Liver (tissue), 9 donors: ENCODE results near the gene RANBP3. TPM values are rescaled to one million over a fixed set of nuclear protein-coding genes. Genes with fewer than 3 reads are reported as not detected.

ENCODE experiments used
- DNase-seq: peaks from one replicate; pipeline ENCODE4 v3.0.0-alpha.2; 2017; ENCODE audit warnings: low spot score
- H3K27ac ChIP-seq, 2 donors: one replicate each; pipeline ENCODE4 v1.7.0; 2013; ENCODE audit warnings: inconsistent platforms in 2 of 2, low read length in 2 of 2, control low read depth in 1 of 2, low read depth in 1 of 2, mild to moderate bottlenecking in 1 of 2
- H3K27me3 ChIP-seq, 4 donors: one replicate each; pipeline versions ENCODE4 v1.6.1 to v1.7.0; 2013; ENCODE audit warnings: low read length in 3 of 4, inconsistent platforms in 1 of 4, mild to moderate bottlenecking in 1 of 4, moderate library complexity in 1 of 4; ENCODE audit not compliant: control insufficient read depth in 4 of 4, insufficient read depth in 4 of 4
- H3K36me3 ChIP-seq, 4 donors: one replicate each; pipeline versions ENCODE4 v1.6.1 to v1.7.0; 2013; ENCODE audit warnings: low read length in 3 of 4, mild to moderate bottlenecking in 3 of 4, low read depth in 1 of 4, moderate library complexity in 1 of 4; ENCODE audit not compliant: control insufficient read depth in 4 of 4, insufficient read depth in 3 of 4
- H3K4me1 ChIP-seq, 4 donors: one replicate each; pipeline versions ENCODE4 v1.6.1 to v1.7.0; 2013; ENCODE audit warnings: low read length in 3 of 4, mild to moderate bottlenecking in 3 of 4, moderate library complexity in 1 of 4; ENCODE audit not compliant: control insufficient read depth in 4 of 4, insufficient read depth in 4 of 4
- H3K4me3 ChIP-seq, 3 donors: one replicate each; pipeline versions ENCODE4 v1.6.1 to v1.7.0; 2013; ENCODE audit warnings: low read length in 3 of 3, control low read depth in 1 of 3, low read depth in 1 of 3, mild to moderate bottlenecking in 1 of 3
- H3K9ac ChIP-seq, 2 donors: one replicate each; pipeline ENCODE4 v1.7.0; 2013; ENCODE audit warnings: low read length in 2 of 2, mild to moderate bottlenecking in 2 of 2, moderate library complexity in 2 of 2, control low read depth in 1 of 2, low read depth in 1 of 2
- H3K9me3 ChIP-seq, 4 donors: one replicate each; pipeline versions ENCODE4 v1.6.1 to v1.7.0; 2013; ENCODE audit warnings: low read length in 3 of 4; ENCODE audit not compliant: control insufficient read depth in 4 of 4
- ATF3 ChIP-seq: IDR thresholded peaks from 2 replicates; pipeline ENCODE4 v1.6.1; 2016; ENCODE audit warnings: antibody characterized with exemption
- CTCF ChIP-seq: fragments of 150-350 bp; IDR thresholded peaks from 2 replicates; pipeline ENCODE4 v1.5.1; 2017; ENCODE audit warnings: improper control_type of control experiment, low read depth, low read length; ENCODE audit not compliant: missing input control
- EGR1 ChIP-seq, 2 donors: IDR thresholded peaks; 2 replicates each; pipeline ENCODE4 v1.6.1; 2016 to 2018; ENCODE audit warnings: antibody characterized with exemption in 2 of 2, low read depth in 2 of 2
- FOXA1 ChIP-seq: IDR thresholded peaks from 2 replicates; pipeline ENCODE4 v1.6.1; 2016; ENCODE audit warnings: antibody characterized with exemption
- FOXA2 ChIP-seq: IDR thresholded peaks from 2 replicates; pipeline ENCODE4 v1.6.1; 2016; ENCODE audit warnings: antibody characterized with exemption
- GABPA ChIP-seq, 2 donors: IDR thresholded peaks in 1 of 2; conservative IDR thresholded peaks in 1 of 2; 2 replicates each; pipeline ENCODE4 v1.6.1; 2016; ENCODE audit warnings: antibody characterized with exemption in 2 of 2, mild to moderate bottlenecking in 1 of 2, moderate library complexity in 1 of 2
- HNF4A ChIP-seq, 2 donors: conservative IDR thresholded peaks; 2 replicates each; pipeline ENCODE4 v1.6.1; 2016; ENCODE audit warnings: antibody characterized with exemption in 2 of 2, mild to moderate bottlenecking in 2 of 2
- HNF4G ChIP-seq: IDR thresholded peaks from 2 replicates; pipeline ENCODE4 v1.6.1; 2016; ENCODE audit warnings: antibody characterized with exemption
- JUND ChIP-seq, 2 donors: IDR thresholded peaks; 2 replicates each; pipeline ENCODE4 v1.6.1; 2016; ENCODE audit warnings: antibody characterized with exemption in 2 of 2
- MAX ChIP-seq: IDR thresholded peaks from 2 replicates; pipeline ENCODE4 v1.6.1; 2016; ENCODE audit warnings: antibody characterized with exemption
- NR2F2 ChIP-seq: IDR thresholded peaks from 2 replicates; pipeline ENCODE4 v1.6.1; 2016; ENCODE audit warnings: antibody characterized with exemption
- RAD21 ChIP-seq, 2 donors: IDR thresholded peaks; 2 replicates each; pipeline ENCODE4 v1.6.1; 2016; ENCODE audit warnings: antibody characterized with exemption in 2 of 2, mild to moderate bottlenecking in 2 of 2
- REST ChIP-seq: IDR thresholded peaks from 2 replicates; pipeline ENCODE4 v1.6.1; 2016; ENCODE audit warnings: antibody characterized with exemption, mild to moderate bottlenecking
- RXRA ChIP-seq, 2 donors: IDR thresholded peaks; 2 replicates each; pipeline ENCODE4 v1.6.1; 2017 to 2018; ENCODE audit warnings: antibody characterized with exemption in 2 of 2, mild to moderate bottlenecking in 1 of 2
- SP1 ChIP-seq: IDR thresholded peaks from 2 replicates; pipeline ENCODE4 v1.6.1; 2018; ENCODE audit warnings: antibody characterized with exemption, mild to moderate bottlenecking
- TAF1 ChIP-seq: conservative IDR thresholded peaks from 2 replicates; pipeline ENCODE4 v1.6.1; 2016; ENCODE audit warnings: antibody characterized with exemption, mild to moderate bottlenecking
- YY1 ChIP-seq: IDR thresholded peaks from 2 replicates; pipeline ENCODE4 v1.6.1; 2016; ENCODE audit warnings: antibody characterized with exemption, mild to moderate bottlenecking
- ZBTB33 ChIP-seq: IDR thresholded peaks from 2 replicates; pipeline ENCODE4 v1.6.1; 2016; ENCODE audit warnings: antibody characterized with exemption
- WGBS: extraction: QIAGEN DNeasy Blood & Tissue Kit; methylation state at CpG from one replicate; pipeline ENCODE4 v1.1.7; 2013; 5-methylcytosine and 5-hydroxymethylcytosine counted together
- polyA plus RNA-seq, 2 donors: library from polyadenylated mRNA; stranded (reverse) in 1 of 2; unstranded in 1 of 2; fragments of 200-250 nt in 1 of 2; fragments of >200 nt in 1 of 2; fragmentation: Nextera tagmentation in 1 of 2; extraction: Ambion mirVana in 1 of 2; gene quantifications; one replicate each; pipeline versions ENCODE4 v1.2.1 to v1.2.3, GENCODE V29; 2013 to 2015
- total RNA-seq, 2 donors: library from RNA; depleted of rRNA; stranded (reverse); fragments of >200 nt; gene quantifications; one replicate each; pipeline ENCODE4 v1.2.3, GENCODE V29; 2014
- donor health status: healthy.
- donor health status: healthy.
- donor health status: healthy.
- donor health status: healthy.
- donor health status: healthy.

RANBP3 gene
- total and polyA plus RNA-seq, 4 donors, result 10.0 to 23.3 (median 20.7) TPM

- Histone ChIP-seq H3K4me1 (peaks cover 0 to 13% (median 2%) of the 10 kb centered on the region in 4 donors), H3K4me3 (no peak overlapping the region), H3K9ac (no peak overlapping the region), H3K9me3 (no peaks in the 10 kb centered on the region), H3K27me3 (no peaks in the 10 kb centered on the region), H3K27ac (no peak overlapping the region), H3K36me3 (no peaks in the 10 kb centered on the region)
- DNase-seq, result no peak
- TF ChIP-seq MAX, result no peak
- TF ChIP-seq REST, result no peak
- no peak for TF ChIP-seq ZBTB33
- TF ChIP-seq EGR1 (IDR thresholded peaks at IDR 0.05; ENCODE audit: low read depth in 2 of 2), result no peak
- no peak for TF ChIP-seq TAF1
- no peak for TF ChIP-seq FOXA1
- no peak for TF ChIP-seq CTCF
- no peak for TF ChIP-seq ATF3
- TF ChIP-seq HNF4A (conservative IDR thresholded peaks at IDR 0.05), result no peak
- TF ChIP-seq NR2F2, result no peak
- TF ChIP-seq RAD21 (IDR thresholded peaks at IDR 0.05), result no peak
- TF ChIP-seq RXRA (IDR thresholded peaks at IDR 0.05), result no peak
- no peak for TF ChIP-seq FOXA2
- no peak for TF ChIP-seq GABPA (IDR thresholded peaks at IDR 0.05 in 1 of 2, conservative IDR thresholded peaks at IDR 0.05 in 1 of 2)
- no peak for TF ChIP-seq SP1
- no peak for TF ChIP-seq HNF4G
- no peak for TF ChIP-seq JUND (IDR thresholded peaks at IDR 0.05)
- no peak for TF ChIP-seq YY1
- whole genome bisulfite sequencing, result 90% methylated on average over 8 of the region's 8 CpGs
Observed at GRCh38 chr19:5988517-5989387, 10.8 kb upstream of the RANBP3 start.
